HL-60/S4 (cell line): ENCODE data around the gene GFER.
"Not testable (repeated sequence)": the region's sequence is repeated elsewhere in the genome, so short reads cannot be mapped to it uniquely, and the experiment has no call there.

Experiments used
- in situ Hi-C: fragments of 300-500 bp; cut with MboI; formaldehyde crosslinking; loops from 2 replicates; pipeline ENCODE4 v1.14.3; 2022; ENCODE audit warnings: low sequenced_read_pairs

GFER gene

DNA sequence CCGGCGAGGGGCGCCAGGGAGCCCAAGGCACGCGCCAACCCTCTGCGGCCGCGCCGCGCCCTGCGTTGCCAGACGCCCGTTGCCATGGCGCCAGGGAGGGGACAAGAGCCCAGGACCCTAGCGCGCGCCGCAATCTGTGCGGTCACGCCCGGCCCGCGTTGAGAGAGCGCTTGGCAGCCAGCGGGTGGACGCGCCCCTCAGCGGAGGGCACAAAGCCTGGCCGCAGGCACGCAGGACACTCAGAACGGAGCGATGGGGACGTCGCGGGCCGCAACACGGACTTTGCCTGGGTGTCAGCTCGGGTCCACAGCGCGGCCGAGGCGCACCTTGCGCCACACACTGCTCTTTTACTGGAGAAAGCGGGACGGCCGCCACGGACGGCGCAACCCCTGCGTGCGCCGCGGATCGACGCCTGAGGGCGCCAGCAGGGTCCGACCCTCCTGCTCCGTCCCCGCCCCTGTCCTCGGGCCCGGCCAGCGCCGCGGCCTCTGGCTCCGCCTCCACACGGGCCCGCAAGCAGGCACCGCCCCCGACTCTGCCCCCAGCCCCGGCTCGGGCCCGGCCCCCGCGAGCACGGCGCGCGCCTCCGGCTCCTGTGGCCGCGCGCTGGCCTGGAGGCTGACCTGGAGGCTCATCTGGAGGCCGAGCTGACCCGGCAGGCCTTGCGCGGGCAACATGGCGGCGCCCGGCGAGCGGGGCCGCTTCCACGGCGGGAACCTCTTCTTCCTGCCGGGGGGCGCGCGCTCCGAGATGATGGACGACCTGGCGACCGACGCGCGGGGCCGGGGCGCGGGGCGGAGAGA is at the start of gene GFER:
GFER (plus strand) TSS at position 650 of the 803 bp plus-strand sequence; CDS start at position 676, 26 bp downstream.
- in situ Hi-C loops, result no loop called here

DNA sequence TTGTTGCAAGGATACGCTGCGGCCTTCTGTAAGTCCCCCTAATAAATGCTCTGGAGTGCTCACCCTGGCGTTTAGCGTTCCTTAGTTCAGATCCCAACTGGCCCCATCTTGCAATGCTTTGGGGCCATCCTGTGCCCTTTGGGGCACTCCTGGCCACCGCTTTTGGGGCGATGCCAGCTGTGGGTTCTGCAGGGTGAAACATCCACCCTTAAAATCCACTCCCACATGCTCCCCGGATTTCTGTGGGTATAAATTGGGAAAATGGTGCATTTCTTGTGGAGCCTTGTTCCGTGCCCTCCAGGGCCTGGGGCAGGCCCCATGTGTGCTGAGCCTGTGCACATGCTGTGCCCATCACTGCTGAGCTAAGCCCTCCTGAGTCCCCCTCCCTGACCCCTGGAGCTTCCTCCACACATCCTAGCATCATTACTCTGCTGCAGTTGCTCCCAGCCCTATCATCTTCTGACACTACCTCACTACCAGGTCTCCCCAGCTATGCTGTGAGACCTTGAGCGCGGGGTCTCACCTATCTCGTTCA is 47.0 kb upstream of the GFER start:
- in situ Hi-C loops, result no loop called here

DNA sequence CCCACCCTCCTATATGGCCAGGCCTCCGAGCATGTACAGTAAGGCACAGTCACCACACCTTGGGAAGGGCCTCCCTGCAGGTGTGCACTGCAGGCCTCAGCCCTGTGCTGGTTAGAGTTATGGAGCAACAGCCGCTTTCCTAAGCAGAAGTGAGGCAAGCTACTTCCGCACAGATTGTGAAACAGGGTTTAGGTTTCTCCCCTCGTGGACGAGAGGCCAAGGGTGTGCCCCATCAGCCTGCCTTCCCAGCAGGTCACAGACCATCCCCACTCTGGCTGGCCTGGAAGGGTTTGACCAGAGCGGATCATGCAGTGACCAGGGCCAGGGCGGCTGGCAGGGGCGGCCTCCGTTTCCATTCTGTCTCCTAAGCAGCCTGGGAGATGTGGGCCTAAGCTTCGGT is 45.7 kb upstream of the GFER start:
- in situ Hi-C loops, result no loop called here

DNA sequence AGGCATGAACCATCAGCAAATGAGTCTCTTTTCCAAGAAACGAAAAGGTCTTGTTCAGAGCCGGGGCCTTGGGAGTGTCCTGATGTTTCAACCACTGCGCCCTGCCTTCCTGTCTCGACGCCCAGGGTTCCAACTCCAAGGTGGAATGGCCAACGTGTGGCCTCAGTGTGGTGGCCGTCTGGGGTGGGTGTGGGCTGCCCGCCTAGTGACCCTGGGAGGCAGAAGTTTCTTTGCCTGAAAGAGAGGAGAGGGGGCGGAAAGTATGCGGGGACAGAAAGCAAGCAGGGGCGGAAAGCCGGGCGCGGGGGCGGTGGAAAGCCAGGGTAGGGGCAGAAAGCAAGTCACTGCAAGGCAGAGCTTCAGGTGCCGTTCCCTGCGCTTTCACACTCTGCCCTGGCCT is 45.1 kb upstream of the GFER start:
- in situ Hi-C loops, result no loop called here

DNA sequence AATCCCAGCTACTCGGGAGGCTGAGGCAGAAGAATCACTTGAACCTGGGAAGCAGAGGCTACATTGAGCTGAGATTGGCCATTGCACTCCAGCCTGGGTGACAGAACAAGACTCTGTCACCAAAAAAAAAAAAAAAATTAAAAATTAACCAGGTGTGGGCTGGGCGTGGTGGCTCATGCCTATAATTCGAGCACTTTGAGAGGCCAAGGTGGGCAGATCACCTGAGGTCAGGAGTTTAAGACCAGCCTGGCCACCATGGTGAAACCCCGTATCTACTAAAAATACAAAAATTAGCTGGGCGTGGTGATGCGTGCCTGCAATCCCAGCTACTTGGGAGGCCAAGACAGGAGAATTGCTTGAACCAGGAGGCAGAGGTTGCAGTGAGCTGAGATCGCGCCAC is 44.2 kb upstream of the GFER start:
- in situ Hi-C loops, result not testable (repeated sequence)

DNA sequence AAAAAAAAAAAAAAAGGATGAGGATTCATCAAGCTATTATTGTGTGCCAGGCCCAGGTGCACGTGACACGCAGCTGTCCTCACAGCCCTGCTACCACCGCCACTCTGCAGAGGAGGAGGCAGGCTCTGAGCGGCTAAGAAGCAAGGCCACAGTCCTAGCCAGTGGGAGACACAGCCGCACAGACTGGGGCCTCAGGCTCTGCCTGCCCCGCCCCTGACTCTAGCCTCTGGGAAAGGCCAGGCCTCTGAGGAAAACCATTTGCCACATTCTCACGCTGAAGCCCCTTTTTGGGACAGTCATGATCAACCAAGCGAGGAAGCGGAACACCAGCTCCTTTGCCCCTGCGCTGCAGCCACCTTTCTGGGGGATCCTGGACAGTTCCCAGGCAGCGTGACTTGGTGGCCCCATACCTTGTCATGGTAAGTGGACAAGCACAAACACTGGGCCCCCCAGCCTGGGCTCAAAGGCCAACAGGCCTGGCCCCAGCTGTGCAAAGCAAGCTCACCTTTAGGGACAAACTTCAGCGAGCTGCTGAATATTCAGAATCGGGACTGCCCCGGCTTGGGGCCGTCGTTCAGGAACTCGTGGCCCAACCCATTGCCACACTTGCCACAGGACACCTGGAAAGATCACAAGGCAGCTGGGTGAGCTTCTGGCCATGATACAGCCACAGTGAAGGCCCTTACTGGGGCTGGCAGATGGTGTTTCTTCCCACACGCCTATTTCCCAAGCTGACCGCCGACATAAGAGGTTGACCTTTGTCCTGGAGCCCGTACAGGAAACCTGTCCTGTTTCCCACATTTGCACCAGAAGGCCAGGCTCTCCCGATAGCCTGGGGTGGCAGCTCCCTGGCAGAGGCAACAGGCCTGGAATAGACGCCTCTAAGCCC is 43.5 kb upstream of the GFER start:
- in situ Hi-C loops, result no loop called here

DNA sequence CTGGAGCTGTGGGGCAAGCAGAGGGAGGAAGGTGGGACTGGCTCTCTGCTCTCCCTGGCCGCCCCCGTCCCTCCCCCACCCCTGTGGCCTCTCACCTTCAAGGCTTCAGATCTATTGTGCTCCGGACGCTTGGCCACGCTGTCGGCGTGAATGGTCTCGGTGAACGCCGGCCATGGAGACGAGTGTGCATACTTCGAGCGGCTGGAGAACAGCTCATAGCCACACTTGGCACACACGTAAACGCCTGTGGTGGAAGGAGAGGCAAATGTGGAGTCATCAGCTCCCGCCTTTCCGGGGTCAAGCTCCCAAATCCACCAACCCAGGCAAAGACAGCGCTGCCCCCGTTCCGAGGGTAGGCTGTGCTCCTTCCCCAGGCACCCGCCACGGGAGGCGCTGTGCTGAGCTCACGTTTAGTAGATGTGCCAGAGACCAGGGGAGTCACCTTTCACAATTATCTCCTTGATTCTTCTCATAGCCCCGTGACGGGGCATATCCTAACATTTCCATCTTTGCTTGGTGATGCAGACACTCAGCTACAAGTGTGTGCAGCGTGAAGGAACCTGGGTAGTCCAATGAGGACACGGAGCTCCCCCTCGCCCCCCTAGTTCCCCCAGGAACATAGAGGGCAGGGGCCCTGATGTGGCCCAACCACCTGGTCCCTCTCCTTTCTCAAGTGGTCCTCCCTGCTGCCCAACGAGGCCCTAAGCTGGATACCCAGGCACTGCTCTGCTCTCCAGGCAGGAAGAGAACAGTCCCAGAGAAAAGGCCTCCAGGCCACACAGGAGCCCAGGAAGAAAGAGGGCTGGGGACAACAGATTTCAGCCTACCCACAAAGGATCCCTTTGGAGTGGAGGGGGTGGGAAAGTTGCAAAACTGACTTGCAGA is 42.6 kb upstream of the GFER start:
- in situ Hi-C loops, result no loop called here

DNA sequence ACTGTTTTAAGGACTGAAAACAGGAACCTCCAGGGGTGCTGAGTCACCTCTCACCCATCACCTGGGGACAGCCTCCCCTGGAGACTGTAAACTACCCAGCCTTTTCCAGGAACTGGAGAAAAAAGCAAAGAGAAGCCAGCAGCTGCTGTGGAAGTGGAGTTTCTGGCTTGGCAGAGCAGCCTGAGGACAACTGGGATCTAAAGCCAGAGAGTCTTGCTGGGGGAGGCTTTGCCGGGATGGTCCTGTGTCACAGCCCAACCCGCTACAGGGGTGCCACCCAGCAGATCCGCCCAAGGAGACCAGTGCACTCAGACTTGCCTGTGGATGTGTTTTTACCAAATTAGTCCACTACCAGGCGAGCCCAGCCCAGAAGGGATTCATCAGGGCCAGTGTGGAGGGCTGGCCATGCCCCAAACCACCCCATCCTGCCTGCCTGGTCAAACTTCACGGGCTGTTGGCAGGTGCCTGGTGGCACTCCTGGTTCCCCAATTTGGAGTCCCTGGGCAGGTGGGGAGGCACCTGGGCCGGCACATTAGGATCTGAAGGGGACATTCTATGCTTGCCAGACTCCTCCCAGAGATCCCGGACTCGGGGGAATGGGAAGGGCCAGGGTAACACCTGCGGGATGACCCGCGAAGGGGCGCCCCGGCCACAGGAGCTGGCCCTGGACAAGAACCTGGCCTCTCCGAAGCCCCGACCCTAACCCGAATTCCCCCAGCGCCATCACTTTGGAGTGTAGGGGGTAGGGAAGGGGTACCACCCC is 41.8 kb upstream of the GFER start:
- in situ Hi-C loops, result no loop called here

DNA sequence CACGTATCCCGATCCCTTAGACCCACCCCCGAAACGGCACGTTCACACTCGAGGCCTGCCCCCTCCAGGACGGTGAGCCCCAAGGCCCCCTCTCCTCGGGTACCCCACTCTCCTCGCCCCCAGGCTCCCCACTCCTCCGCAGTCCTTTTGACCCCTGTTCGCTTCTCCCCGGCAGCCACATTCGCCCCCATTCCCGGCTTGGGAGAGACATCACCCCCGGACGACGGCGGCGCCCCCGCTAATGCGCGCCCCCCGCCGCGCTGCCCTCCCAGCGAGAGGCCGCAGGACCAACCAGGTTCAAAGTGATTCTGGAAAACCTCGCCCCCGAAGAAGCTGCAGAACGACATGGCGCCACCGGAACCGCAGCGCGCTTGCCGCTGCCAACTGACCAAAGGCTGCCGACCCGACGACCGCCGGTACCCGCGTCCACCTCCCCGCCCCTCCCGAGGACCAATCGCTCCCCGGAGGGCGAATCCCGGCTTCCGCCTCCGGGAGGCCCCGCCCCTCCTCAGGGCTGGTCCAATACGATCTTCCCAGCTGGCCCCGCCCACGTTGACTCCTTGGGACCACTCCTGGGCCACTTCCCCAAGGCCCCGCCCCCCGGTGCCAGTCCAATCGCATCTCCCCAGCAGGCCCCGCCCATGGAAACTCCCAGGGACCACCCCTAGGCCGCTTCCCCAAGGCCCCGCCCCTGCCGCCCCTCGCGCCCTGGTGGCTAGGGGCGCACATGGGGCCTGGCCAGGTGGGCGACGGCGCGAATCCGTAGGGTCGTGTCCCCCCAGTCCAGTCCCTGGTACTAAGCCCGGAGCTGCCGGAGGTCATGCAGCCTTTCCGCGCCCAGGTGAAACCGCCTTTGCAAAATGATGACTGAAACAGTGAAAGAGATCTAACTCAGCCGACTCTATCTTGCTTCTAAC is 40.9 kb upstream of the GFER start, which contains the start of gene MSRB1:
MSRB1 (minus strand) TSS at position 390 of the 917 bp plus-strand sequence; CDS start at position 347, 43 bp downstream.
- in situ Hi-C loops, result no loop called here

DNA sequence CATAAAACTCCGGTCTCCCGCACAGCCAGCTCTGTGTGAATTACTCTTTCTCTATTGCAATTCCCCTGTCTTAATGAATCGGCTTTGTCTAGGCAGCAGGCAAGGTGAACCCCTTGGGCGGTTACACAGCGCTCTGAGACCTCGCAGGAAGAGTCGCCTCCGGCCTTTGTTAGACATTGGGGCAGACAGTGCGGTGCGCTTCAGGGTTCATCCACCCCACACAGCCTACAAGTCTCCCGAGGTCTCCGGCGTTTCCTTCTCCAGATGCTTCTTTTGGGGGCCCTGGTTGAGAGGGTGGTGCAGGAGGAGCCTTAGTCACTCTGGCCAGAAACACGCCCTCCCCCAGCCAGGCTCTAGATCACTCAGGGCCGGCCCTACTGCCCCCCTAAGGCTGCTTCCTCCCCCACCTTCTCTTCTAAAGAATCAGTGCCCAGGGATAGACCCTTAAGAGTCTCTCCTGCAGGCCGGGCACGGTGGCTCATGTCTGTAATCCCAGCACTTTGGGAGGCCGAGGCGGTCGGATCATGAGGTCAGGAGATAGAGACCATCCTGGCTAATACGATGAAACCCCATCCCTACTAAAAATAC is 39.3 kb upstream of the GFER start:
- in situ Hi-C loops, result no loop called here

DNA sequence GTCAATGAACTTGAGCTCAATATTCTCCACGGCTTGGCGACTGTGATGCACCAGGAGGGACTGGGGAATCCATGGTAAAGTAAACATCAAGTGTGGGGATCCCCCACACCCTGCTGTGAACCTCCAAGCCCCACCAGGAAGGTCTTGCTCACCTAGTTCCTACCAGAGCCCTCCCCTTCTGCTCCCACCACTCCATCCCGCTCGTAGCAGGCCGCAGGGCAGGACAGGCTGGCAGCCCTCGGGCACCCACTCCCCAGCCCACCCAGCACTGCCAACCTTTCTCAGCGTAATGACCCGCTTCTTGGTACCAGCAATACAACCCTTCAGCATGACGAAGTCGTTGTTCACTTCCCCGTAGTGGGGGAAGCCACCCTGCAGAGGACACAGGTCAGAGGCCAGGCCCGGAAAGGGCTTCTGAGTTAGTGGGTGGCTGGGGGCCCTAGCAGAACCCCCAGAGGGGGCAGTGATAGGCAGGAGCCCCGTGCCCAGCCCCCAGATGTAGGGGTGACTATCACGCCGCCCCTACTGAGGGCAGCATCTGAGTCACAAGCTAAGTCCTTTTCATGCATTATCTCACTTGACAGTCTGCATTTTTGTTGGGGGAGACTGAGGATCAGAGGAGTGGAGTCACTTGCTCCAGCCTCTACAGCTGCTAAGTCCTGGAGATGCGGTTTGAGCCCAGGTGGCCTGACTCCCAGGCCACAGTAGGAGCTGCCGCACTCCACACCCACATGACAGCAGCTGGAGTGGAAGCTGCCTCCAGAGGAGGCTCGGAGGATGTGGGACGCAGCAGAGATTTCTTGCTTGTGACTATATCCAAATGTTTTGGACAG is 38.2 kb upstream of the GFER start:
- in situ Hi-C loops, result no loop called here

DNA sequence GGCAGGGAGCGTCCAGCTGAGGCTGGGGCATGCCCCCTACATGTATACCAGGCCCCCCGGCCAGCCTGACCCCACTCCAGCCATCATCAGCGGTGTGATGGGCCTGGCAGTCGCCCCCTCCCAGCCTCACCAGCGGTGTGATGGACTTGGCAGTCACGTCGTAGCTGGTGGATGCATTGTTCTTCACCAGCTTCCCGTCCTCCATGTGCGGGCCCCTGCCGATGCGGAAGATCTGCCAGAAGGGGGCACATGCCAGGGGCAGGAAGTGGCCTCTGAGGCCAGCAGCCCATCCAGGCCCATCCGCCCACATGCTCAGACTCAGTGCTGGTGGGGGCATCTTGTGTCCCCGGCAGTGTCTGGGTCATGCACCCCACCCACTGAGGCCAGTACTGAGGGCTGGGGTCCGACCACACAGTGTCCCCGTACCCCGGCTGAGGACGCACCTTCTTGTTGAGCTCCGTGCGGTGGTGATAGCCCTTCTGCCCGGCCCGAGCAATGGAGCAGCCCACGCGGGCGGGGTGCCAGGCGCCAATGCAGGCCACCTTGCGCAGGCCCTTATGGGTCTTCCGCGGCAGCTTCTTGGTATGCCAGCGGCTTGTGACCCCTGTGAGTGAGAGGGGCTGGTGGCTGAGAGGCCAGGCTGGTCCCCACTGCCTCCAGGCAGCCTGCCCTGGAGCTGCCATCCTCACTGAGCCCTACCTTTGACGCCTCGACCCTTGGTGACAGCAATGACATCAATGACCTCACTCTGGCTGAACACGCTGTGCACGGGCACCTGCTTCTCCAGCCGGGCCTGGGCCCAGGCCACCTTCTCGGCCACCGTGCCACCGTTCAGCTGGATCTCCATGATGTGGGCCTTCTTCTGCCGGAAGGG is 37.3 kb upstream of the GFER start:
- in situ Hi-C loops, result no loop called here

DNA sequence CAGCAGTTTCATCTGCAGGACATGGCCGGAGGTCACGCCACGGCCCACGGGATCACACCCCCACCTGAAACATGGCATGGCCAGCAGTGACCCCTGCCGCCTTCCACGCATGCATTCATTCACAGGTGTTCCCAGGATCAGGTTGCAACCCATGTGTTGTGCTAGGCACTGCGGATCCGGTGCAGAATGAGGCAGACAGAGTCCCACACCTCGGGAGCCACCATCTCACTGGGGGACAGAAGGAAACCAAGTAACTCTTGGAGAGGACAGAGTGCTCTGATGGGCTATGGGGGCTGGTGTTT is 36.7 kb upstream of the GFER start:
- in situ Hi-C loops, result no loop called here

DNA sequence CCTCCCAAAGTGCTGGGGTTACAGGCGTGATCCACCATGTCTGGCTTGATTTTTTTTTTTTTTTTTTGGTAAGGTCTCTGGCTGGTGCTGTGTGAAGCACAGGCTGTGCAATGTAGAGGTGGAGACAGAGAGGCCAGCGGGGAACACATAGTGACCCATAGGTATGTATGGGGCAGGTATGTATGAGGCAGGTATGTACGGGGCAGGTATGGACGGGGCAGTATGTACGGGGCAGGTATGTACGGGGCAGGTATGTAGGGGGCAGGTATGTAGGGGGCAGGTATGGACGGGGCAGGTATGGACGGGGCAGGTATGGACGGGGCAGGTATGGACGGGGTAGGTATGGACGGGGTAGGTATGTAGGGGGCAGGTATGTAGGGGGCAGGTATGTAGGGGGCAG is 34.5 kb upstream of the GFER start:
- in situ Hi-C loops, result no loop called here

DNA sequence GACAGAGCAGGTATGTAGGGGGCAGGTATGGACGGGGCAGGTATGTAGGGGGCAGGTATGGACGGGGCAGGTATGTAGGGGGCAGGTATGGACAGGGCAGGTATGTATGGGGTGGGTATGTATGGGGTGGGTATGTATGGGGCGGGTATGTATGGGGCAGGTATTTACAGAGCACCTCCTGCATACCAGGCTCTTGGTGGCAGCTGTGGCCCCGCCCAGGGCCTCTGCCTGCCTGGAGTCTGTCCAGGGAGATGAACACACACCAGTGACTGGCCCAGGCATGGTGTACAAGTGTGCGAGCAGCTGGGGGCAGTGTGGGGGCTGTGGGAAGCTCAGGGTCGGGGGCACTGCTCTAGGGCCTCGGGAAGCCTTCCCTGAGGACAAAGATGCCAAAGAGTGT is 33.9 kb upstream of the GFER start:
- in situ Hi-C loops, result no loop called here

DNA sequence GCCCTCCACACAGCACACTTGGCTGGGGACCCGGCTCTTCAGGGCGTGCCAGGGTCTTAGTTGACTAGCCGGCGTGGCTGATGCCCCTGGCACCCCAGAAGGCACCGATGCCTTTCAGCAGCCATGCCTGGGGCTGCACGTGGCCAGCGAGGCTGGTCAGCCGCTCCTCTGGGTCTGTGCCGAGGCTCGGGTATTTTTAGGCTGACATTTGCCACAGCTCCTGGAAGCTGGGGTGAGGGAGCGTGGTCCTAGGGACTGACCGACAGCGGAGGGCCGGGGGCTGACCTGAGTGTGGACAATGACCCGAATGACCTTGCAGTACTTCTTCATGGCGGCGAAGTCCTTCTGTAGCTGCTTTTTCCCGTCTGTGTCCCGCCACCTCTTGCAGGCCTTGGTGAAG is 33.4 kb upstream of the GFER start:
- in situ Hi-C loops, result no loop called here

DNA sequence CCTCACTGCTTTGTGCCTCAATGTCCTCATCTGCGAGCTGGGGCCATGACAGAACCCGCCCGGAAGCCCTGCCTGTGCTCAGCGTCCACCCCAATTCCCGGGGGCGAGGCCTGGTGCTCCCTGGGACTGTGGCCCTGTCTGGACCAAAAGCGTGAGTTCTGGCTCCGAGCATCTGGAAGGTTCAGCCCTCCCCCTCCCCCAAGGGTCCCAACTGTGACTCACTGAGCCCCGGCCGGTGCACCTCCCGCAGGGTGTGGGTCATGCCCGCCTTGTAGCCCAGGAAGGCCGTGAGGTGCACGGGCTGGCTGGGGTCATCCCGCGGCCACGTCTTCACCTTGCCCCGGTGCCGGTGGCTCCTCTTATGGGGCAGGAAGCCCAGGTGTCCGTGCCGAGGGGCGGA is 30.3 kb upstream of the GFER start:
- in situ Hi-C loops, result no loop called here
